Glutamatergic neuron (in vitro differentiated cells): ENCODE results near the gene ESYT3. TPM values are rescaled to one million over a fixed set of nuclear protein-coding genes. Genes with fewer than 3 reads are reported as not detected.

ENCODE experiments used
- DNase-seq: peaks from one replicate; pipeline ENCODE4 v3.0.0; 2022
- H3K27ac Mint-ChIP-seq: one replicate; pipeline ENCODE4 v1.8.0; 2020; ENCODE audit warnings: mild to moderate bottlenecking, mixed read lengths, inconsistent platforms; ENCODE audit not compliant: unreplicated experiment
- H3K27me3 Mint-ChIP-seq: one replicate; pipeline ENCODE4 v1.8.0; 2020; ENCODE audit warnings: mild to moderate bottlenecking, moderate library complexity, mixed read lengths, inconsistent platforms; ENCODE audit not compliant: unreplicated experiment
- H3K36me3 Mint-ChIP-seq: one replicate; pipeline ENCODE4 v1.8.0; 2020; ENCODE audit warnings: mild to moderate bottlenecking, mixed read lengths, inconsistent platforms; ENCODE audit not compliant: unreplicated experiment
- H3K4me1 Mint-ChIP-seq: one replicate; pipeline ENCODE4 v1.8.0; 2020; ENCODE audit warnings: mild to moderate bottlenecking, low read depth, mixed read lengths, inconsistent platforms; ENCODE audit not compliant: unreplicated experiment
- H3K4me3 Mint-ChIP-seq: one replicate; pipeline ENCODE4 v1.8.0; 2020; ENCODE audit warnings: mild to moderate bottlenecking, mixed read lengths, inconsistent platforms; ENCODE audit not compliant: unreplicated experiment
- H3K9me3 Mint-ChIP-seq: one replicate; pipeline ENCODE4 v1.8.0; 2020; ENCODE audit warnings: mild to moderate bottlenecking, moderate library complexity, mixed read lengths, inconsistent platforms; ENCODE audit not compliant: unreplicated experiment
- total RNA-seq: library from RNA; stranded (reverse); fragmentation: NEBNext Ultra II Directional; extraction: Animal tissue kit (Norgen Biotek cat#: 25700); gene quantifications from one replicate; pipeline ENCODE4 v1.2.1, GENCODE V29; 2021; ENCODE audit not compliant: unreplicated experiment
- TF ChIP-seq, protein P1 (sequence below): fragments of 200-600 bp; sonication (generic); IDR thresholded peaks from one replicate; pipeline ENCODE4 v1.5.0; 2021; ENCODE audit not compliant: partially characterized antibody, unreplicated experiment

Gene ESYT3
- total RNA-seq, 1 donor from 2014 or later: not detected

DNA sequence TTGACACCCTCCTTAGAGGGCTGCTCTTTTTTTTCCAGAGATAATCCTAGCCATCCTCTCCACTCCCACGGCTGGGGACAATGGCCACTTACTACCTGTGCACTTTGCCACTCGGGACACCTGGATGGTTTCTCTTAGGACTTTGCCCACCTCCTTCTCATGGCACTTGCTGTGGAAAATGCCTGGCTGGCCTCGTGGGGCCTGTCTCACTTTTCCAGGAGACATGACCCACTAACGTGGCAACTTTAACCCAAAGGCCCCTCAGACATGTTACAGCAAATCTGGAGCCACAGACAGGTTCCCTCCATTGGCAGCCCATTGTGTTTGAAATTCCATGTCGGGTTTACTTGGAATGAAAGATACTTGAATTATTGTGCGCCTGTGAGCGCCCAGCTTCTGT, 29.4 kb upstream of the ESYT3 start:
- peaks cover 7% of the 10 kb centered on the region for H3K4me1 Mint-ChIP-seq
- peaks cover 3% of the 10 kb centered on the region for H3K27me3 Mint-ChIP-seq
- no peak overlapping the region for H3K4me3 Mint-ChIP-seq
- H3K36me3 Mint-ChIP-seq: peaks cover 22% of the 10 kb centered on the region
- peaks cover under 1% of the 10 kb centered on the region for H3K9me3 Mint-ChIP-seq
- no peak for DNase-seq
- TF ChIP-seq, protein P1, sequence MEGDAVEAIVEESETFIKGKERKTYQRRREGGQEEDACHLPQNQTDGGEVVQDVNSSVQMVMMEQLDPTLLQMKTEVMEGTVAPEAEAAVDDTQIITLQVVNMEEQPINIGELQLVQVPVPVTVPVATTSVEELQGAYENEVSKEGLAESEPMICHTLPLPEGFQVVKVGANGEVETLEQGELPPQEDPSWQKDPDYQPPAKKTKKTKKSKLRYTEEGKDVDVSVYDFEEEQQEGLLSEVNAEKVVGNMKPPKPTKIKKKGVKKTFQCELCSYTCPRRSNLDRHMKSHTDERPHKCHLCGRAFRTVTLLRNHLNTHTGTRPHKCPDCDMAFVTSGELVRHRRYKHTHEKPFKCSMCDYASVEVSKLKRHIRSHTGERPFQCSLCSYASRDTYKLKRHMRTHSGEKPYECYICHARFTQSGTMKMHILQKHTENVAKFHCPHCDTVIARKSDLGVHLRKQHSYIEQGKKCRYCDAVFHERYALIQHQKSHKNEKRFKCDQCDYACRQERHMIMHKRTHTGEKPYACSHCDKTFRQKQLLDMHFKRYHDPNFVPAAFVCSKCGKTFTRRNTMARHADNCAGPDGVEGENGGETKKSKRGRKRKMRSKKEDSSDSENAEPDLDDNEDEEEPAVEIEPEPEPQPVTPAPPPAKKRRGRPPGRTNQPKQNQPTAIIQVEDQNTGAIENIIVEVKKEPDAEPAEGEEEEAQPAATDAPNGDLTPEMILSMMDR: no peak
- no peak overlapping the region for H3K27ac Mint-ChIP-seq

DNA sequence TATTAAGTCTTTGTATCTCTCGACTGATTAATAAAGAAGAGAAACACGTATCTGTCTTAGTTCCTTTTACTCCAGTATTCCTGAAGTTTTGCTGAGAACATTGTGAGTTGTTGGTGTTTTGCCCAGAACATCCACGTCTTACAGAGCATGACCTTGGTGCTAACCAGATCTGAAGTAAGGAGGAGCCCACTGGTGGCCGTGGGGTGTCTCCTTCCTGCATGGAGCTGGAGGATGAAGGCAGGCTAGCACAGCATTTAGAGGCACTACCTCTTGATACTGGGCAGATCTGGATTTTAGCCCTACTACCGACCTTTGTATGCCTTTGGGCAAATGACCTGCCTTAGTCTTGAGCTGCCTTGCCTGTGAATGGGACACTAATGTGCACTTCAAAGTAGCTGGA, 28.9 kb upstream of the ESYT3 start:
- TF ChIP-seq, protein P1: no peak
- no peak overlapping the region for H3K4me3 Mint-ChIP-seq
- peaks cover 3% of the 10 kb centered on the region for H3K27me3 Mint-ChIP-seq
- H3K9me3 Mint-ChIP-seq: no peaks in the 10 kb centered on the region
- H3K4me1 Mint-ChIP-seq: peaks cover 7% of the 10 kb centered on the region
- no peak for DNase-seq
- H3K36me3 Mint-ChIP-seq: peaks cover 22% of the 10 kb centered on the region
- no peak overlapping the region for H3K27ac Mint-ChIP-seq

GRCh38 chr3:138406606-138407005, 27.8 kb upstream of the ESYT3 start:
- H3K4me3 Mint-ChIP-seq: no peak overlapping the region
- no peak for DNase-seq
- no peak overlapping the region for H3K27ac Mint-ChIP-seq
- peaks cover 2% of the 10 kb centered on the region for H3K27me3 Mint-ChIP-seq
- peaks cover 14% of the 10 kb centered on the region for H3K36me3 Mint-ChIP-seq
- TF ChIP-seq, protein P1: no peak
- H3K9me3 Mint-ChIP-seq: no peaks in the 10 kb centered on the region
- H3K4me1 Mint-ChIP-seq: peaks cover 7% of the 10 kb centered on the region

DNA sequence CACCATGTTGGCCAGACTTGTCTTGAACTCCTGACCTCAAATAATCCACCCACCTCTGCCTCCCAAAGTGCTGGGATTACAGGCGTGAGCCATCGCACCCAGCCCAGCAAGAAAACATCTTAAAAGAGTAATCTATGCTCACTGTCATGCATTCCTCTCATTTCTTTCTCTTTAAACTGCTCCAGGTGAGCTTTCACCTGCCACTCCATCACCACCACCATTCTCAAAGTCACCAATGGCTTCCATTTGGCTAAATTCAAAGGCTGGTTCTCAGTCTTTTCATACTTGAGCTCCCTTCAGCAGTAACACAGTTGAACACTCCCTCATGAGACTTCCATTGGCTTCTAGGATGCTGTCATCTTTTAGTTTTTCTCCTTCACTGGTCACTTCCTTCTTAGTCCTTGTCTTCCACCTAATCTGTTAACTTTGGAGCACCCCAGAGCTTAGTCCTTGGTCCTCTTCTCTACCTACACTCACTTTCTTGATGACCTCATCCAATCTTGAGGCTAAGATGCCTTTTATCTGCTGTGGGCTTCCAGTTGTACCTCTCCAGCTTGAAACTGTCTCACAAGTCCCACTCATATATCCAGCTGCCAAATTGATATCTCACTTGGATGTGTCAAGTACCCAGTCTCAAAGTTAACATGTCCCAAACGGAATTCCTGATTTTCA, 27.0 kb upstream of the ESYT3 start:
- H3K4me3 Mint-ChIP-seq: no peak overlapping the region
- TF ChIP-seq, protein P1: no peak
- peaks cover 14% of the 10 kb centered on the region for H3K36me3 Mint-ChIP-seq
- no peaks in the 10 kb centered on the region for H3K9me3 Mint-ChIP-seq
- H3K4me1 Mint-ChIP-seq: peaks cover 7% of the 10 kb centered on the region
- no peak overlapping the region for H3K27ac Mint-ChIP-seq
- H3K27me3 Mint-ChIP-seq: peaks cover 2% of the 10 kb centered on the region
- DNase-seq: no peak

DNA sequence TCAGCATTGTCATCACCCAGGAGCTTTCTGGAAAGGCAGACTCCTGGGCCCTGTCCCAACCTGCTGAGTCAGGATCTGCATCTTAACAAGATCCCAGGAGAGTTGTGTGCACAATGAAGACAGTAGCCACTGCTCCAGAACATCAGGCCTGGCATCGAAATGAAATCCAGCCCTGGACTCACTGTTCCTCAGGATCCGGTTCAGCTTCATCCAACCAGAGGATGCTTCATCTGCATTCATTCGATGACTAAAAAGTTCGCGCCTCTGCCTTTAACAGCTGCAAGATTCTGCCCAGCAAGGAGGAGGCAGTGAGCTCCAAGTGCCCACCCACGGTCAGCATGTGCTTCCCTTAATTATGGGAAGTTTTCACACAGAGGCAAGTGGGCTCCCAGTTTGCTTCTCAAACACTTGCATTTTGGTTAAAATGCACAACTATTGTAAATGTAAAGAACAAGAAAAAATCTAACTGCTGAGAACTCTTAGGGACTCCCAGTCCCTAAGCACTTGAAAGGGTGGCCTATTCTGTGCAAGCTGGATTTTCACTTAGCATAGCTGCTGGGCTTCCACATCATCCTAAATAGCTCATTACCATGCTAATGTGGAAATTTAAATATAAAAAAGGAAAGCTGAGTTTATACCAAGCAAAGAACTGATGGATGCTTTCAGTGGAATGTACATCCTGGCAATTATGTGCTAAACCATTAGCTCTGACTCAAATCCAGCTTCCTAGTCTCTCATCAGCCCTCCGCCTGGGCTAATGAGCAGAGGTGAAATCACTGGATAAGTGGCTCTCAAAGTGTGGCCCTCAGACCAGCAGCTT, 25.5 kb upstream of the ESYT3 start:
- H3K4me1 Mint-ChIP-seq: peaks cover 7% of the 10 kb centered on the region
- no peaks in the 10 kb centered on the region for H3K9me3 Mint-ChIP-seq
- no peak overlapping the region for H3K4me3 Mint-ChIP-seq
- peaks cover 12% of the 10 kb centered on the region for H3K36me3 Mint-ChIP-seq
- no peak overlapping the region for H3K27ac Mint-ChIP-seq
- TF ChIP-seq, protein P1: no peak
- peaks cover 2% of the 10 kb centered on the region for H3K27me3 Mint-ChIP-seq
- no peak for DNase-seq
